GM23338 (cell line): ENCODE measurements around the gene TRIM28. TPM values are rescaled to one million over a fixed set of nuclear protein-coding genes. Genes with fewer than 3 reads are reported as not detected.

Experiments
- ATAC-seq: fragments of 200-7000 bp; cut with Tn5 transposase; 3 replicates; pipeline ENCODE4 v1.9.1; 2020
- DNase-seq: peaks from one replicate; pipeline ENCODE4 v3.0.0-alpha.2; 2015; ENCODE audit warnings: low spot score
- H2AFZ ChIP-seq: fragments of 200-600 bp; sonication (generic); 2 replicates; pipeline ENCODE4 v1.8.0; 2016; ENCODE audit warnings: antibody characterized with exemption, mild to moderate bottlenecking, moderate library complexity
- H3F3A ChIP-seq: fragments of 200-600 bp; sonication (generic); replicated peaks from 2 replicates; pipeline ENCODE4 v1.8.0; 2017; ENCODE audit warnings: antibody characterized with exemption, mixed run types, low read depth
- H3K27ac ChIP-seq: fragments of 200-600 bp; sonication (generic); 2 replicates; pipeline ENCODE4 v1.6.1; 2016; ENCODE audit warnings: low read depth
- H3K27me3 ChIP-seq: fragments of 200-600 bp; sonication (generic); 2 replicates; pipeline ENCODE4 v1.8.0; 2016; ENCODE audit warnings: mild to moderate bottlenecking, mixed run types, moderate library complexity; ENCODE audit not compliant: insufficient read depth
- H3K36me3 ChIP-seq: fragments of 200-600 bp; sonication (generic); 2 replicates; pipeline ENCODE4 v1.8.0; 2016; ENCODE audit warnings: mild to moderate bottlenecking; ENCODE audit not compliant: insufficient read depth
- H3K4me1 ChIP-seq: fragments of 200-600 bp; sonication (generic); 2 replicates; pipeline ENCODE4 v1.8.0; 2016; ENCODE audit warnings: mild to moderate bottlenecking, moderate library complexity; ENCODE audit not compliant: insufficient read depth
- H3K4me2 ChIP-seq: fragments of 200-600 bp; sonication (generic); 2 replicates; pipeline ENCODE4 v1.7.1; 2017; ENCODE audit warnings: mixed run types
- H3K4me3 ChIP-seq: fragments of 200-600 bp; sonication (generic); 2 replicates; pipeline ENCODE4 v1.6.1; 2016; ENCODE audit warnings: mixed run types
- H3K79me2 ChIP-seq: fragments of 200-600 bp; sonication (generic); replicated peaks from 2 replicates; pipeline ENCODE4 v1.8.0; 2017; ENCODE audit warnings: mild to moderate bottlenecking; ENCODE audit not compliant: insufficient read depth
- H3K9me2 ChIP-seq: fragments of 200-600 bp; sonication (generic); 2 replicates; pipeline ENCODE4 v1.8.0; 2017; ENCODE audit not compliant: insufficient read depth
- H4K20me1 ChIP-seq: fragments of 200-600 bp; sonication (generic); replicated peaks from 2 replicates; pipeline ENCODE4 v1.8.0; 2017; ENCODE audit warnings: mild to moderate bottlenecking; ENCODE audit not compliant: insufficient read depth
- H3K27ac Mint-ChIP-seq: 2 replicates; pipeline ENCODE4 v1.8.0; 2020; ENCODE audit warnings: inconsistent platforms, mild to moderate bottlenecking, moderate library complexity, mixed read lengths
- H3K27me3 Mint-ChIP-seq: 3 replicates; pipeline ENCODE4 v1.8.0; 2022; ENCODE audit warnings: low read depth, mild to moderate bottlenecking, moderate library complexity, mixed read lengths, inconsistent platforms; ENCODE audit not compliant: insufficient read depth, poor library complexity
- H3K36me3 Mint-ChIP-seq: 3 replicates; pipeline ENCODE4 v1.8.0; 2021; ENCODE audit warnings: low read depth, mild to moderate bottlenecking, inconsistent platforms, moderate library complexity, mixed read lengths
- H3K4me1 Mint-ChIP-seq: 3 replicates; pipeline ENCODE4 v1.8.0; 2020; ENCODE audit warnings: mild to moderate bottlenecking, inconsistent platforms, mixed read lengths
- H3K4me3 Mint-ChIP-seq: 3 replicates; pipeline ENCODE4 v1.8.0; 2021; ENCODE audit warnings: moderate library complexity, mild to moderate bottlenecking, inconsistent platforms, mixed read lengths
- H3K9me3 Mint-ChIP-seq: 3 replicates; pipeline ENCODE4 v1.8.0; 2020; ENCODE audit warnings: moderate library complexity, mild to moderate bottlenecking, inconsistent platforms, mixed read lengths
- CREB1 ChIP-seq: fragments of 250-450 bp; sonication (Bioruptor Pico); IDR thresholded peaks from 2 replicates; pipeline ENCODE4 v1.5.0; 2020; ENCODE audit warnings: low read depth, mild to moderate bottlenecking, moderate library complexity
- EZH2 ChIP-seq: fragments of 200-600 bp; sonication (generic); IDR thresholded peaks from one replicate; pipeline ENCODE4 v1.8.0; 2017; ENCODE audit warnings: antibody characterized with exemption, mild to moderate bottlenecking, low read depth; ENCODE audit not compliant: unreplicated experiment
- EZH2phosphoT487 ChIP-seq: fragments of 200-600 bp; sonication (generic); IDR thresholded peaks from one replicate; pipeline ENCODE4 v1.8.1; 2018; ENCODE audit warnings: antibody characterized with exemption; ENCODE audit not compliant: unreplicated experiment
- JUNB ChIP-seq: IDR thresholded peaks from one replicate; pipeline ENCODE4 v1.6.1; 2016; ENCODE audit warnings: antibody characterized with exemption; ENCODE audit not compliant: unreplicated experiment
- NANOG ChIP-seq: IDR thresholded peaks from 2 replicates; pipeline ENCODE4 v1.6.1; 2016; ENCODE audit warnings: antibody characterized with exemption, borderline replicate concordance
- POLR2AphosphoS5 ChIP-seq: IDR thresholded peaks from 2 replicates; pipeline ENCODE4 v1.6.1; 2016; ENCODE audit warnings: antibody characterized with exemption, low read depth
- REST ChIP-seq: IDR thresholded peaks from one replicate; pipeline ENCODE4 v1.6.1; 2018; ENCODE audit warnings: antibody characterized with exemption; ENCODE audit not compliant: unreplicated experiment
- STAT1 ChIP-seq: IDR thresholded peaks from one replicate; pipeline ENCODE4 v1.6.1; 2016; ENCODE audit warnings: antibody characterized with exemption; ENCODE audit not compliant: unreplicated experiment
- ZNF114 ChIP-seq: fragments of 250-450 bp; sonication (Bioruptor Pico); IDR thresholded peaks from 2 replicates; pipeline ENCODE4 v1.5.0; 2020; ENCODE audit warnings: mild to moderate bottlenecking, moderate library complexity
- ZNF331 ChIP-seq: fragments of 250-450 bp; sonication (Bioruptor Pico); IDR thresholded peaks from 2 replicates; pipeline ENCODE4 v1.5.0; 2020; ENCODE audit warnings: low read depth, mild to moderate bottlenecking, moderate library complexity
- polyA plus RNA-seq: library from polyadenylated mRNA; unstranded; fragments of >200 nt; fragmentation: Nextera tagmentation; extraction: Ambion mirVana; gene quantifications from 2 replicates; pipeline ENCODE4 v1.2.1, GENCODE V29; 2016
- total RNA-seq: library from RNA; depleted of rRNA; stranded (reverse); fragments of >200 nt; shearing (Covaris generic); gene quantifications from 2 replicates; pipeline ENCODE4 v1.2.3, GENCODE V29; 2014
- TF ChIP-seq, protein P1 (sequence below): fragments of 250-450 bp; sonication (Bioruptor Pico); IDR thresholded peaks from 2 replicates; pipeline ENCODE4 v1.5.0; 2020; ENCODE audit warnings: mild to moderate bottlenecking, moderate library complexity
- TF ChIP-seq, protein P2 (sequence below), 2 experiments: fragments of 200-600 bp in 1 of 2; sonication (generic) in 1 of 2; conservative IDR thresholded peaks; 2 replicates each; pipeline versions ENCODE4 v1.5.1 to v1.6.1; 2016 to 2017; ENCODE audit warnings: antibody characterized with exemption in 2 of 2, low read depth in 2 of 2, mild to moderate bottlenecking in 2 of 2, moderate library complexity in 1 of 2
- TF ChIP-seq, protein P3 (sequence below): IDR thresholded peaks from 2 replicates; pipeline ENCODE4 v1.6.1; 2016; ENCODE audit warnings: antibody characterized with exemption

The TRIM28 gene
- total and polyA plus RNA-seq, 2 experiments from 2014 or later: 920 to 1,430 TPM

- Mint-ChIP-seq H3K27me3 (peaks cover 65% of the 10 kb centered on the region), H3K36me3 (peaks cover 42% of the 10 kb centered on the region), H3K9me3 (peaks cover 5% of the 10 kb centered on the region; the same call in 2 of the 3 replicates), H3K4me1 (peaks cover 45% of the 10 kb centered on the region), H3K27ac (peak overlapping the region; percentile 100), H3K4me3 (peak overlapping the region; percentile 97)
- Histone ChIP-seq H3K4me3 (peak overlapping the region; percentile 84), H2AFZ (no peak overlapping the region), H3K4me2 (peak overlapping the region; percentile 88), H3K27me3 (peaks cover 45% of the 10 kb centered on the region), H4K20me1 (no peaks in the 10 kb centered on the region; the same call in 1 of the 2 replicates), H3K9me2 (peaks cover 5% of the 10 kb centered on the region; the same call in 1 of the 2 replicates), H3K4me1 (peaks cover 19% of the 10 kb centered on the region), H3K79me2 (peaks cover 20% of the 10 kb centered on the region), H3K36me3 (0 out of 2 replicates have a peak, but pooled peaks cover 2% of the 10 kb centered on the region), H3K27ac (peak overlapping the region; percentile 98), H3F3A (peaks cover 42% of the 10 kb centered on the region)
- no peak for TF ChIP-seq REST
- TF ChIP-seq ZNF331 (CRISPR knock-in tag): no peak
- TF ChIP-seq EZH2phosphoT487: no peak
- TF ChIP-seq, protein P1, sequence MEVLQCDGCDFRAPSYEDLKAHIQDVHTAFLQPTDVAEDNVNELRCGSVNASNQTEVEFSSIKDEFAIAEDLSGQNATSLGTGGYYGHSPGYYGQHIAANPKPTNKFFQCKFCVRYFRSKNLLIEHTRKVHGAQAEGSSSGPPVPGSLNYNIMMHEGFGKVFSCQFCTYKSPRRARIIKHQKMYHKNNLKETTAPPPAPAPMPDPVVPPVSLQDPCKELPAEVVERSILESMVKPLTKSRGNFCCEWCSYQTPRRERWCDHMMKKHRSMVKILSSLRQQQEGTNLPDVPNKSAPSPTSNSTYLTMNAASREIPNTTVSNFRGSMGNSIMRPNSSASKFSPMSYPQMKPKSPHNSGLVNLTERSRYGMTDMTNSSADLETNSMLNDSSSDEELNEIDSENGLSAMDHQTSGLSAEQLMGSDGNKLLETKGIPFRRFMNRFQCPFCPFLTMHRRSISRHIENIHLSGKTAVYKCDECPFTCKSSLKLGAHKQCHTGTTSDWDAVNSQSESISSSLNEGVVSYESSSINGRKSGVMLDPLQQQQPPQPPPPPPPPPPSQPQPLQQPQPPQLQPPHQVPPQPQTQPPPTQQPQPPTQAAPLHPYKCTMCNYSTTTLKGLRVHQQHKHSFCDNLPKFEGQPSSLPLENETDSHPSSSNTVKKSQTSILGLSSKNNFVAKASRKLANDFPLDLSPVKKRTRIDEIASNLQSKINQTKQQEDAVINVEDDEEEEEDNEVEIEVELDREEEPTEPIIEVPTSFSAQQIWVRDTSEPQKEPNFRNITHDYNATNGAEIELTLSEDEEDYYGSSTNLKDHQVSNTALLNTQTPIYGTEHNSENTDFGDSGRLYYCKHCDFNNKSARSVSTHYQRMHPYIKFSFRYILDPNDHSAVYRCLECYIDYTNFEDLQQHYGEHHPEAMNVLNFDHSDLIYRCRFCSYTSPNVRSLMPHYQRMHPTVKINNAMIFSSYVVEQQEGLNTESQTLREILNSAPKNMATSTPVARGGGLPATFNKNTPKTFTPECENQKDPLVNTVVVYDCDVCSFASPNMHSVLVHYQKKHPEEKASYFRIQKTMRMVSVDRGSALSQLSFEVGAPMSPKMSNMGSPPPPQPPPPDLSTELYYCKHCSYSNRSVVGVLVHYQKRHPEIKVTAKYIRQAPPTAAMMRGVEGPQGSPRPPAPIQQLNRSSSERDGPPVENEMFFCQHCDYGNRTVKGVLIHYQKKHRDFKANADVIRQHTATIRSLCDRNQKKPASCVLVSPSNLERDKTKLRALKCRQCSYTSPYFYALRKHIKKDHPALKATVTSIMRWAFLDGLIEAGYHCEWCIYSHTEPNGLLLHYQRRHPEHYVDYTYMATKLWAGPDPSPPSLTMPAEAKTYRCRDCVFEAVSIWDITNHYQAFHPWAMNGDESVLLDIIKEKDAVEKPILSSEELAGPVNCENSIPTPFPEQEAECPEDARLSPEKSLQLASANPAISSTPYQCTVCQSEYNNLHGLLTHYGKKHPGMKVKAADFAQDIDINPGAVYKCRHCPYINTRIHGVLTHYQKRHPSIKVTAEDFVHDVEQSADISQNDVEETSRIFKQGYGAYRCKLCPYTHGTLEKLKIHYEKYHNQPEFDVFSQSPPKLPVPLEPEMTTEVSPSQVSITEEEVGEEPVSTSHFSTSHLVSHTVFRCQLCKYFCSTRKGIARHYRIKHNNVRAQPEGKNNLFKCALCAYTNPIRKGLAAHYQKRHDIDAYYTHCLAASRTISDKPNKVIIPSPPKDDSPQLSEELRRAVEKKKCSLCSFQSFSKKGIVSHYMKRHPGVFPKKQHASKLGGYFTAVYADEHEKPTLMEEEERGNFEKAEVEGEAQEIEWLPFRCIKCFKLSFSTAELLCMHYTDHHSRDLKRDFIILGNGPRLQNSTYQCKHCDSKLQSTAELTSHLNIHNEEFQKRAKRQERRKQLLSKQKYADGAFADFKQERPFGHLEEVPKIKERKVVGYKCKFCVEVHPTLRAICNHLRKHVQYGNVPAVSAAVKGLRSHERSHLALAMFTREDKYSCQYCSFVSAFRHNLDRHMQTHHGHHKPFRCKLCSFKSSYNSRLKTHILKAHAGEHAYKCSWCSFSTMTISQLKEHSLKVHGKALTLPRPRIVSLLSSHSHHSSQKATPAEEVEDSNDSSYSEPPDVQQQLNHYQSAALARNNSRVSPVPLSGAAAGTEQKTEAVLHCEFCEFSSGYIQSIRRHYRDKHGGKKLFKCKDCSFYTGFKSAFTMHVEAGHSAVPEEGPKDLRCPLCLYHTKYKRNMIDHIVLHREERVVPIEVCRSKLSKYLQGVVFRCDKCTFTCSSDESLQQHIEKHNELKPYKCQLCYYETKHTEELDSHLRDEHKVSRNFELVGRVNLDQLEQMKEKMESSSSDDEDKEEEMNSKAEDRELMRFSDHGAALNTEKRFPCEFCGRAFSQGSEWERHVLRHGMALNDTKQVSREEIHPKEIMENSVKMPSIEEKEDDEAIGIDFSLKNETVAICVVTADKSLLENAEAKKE (CRISPR knock-in tag): no peak
- TF ChIP-seq CREB1 (CRISPR knock-in tag): peak; percentile 42; the same call in 1 of the 2 replicates
- peak; percentile 88 for TF ChIP-seq POLR2AphosphoS5
- TF ChIP-seq NANOG: no peak
- TF ChIP-seq, protein P2, sequence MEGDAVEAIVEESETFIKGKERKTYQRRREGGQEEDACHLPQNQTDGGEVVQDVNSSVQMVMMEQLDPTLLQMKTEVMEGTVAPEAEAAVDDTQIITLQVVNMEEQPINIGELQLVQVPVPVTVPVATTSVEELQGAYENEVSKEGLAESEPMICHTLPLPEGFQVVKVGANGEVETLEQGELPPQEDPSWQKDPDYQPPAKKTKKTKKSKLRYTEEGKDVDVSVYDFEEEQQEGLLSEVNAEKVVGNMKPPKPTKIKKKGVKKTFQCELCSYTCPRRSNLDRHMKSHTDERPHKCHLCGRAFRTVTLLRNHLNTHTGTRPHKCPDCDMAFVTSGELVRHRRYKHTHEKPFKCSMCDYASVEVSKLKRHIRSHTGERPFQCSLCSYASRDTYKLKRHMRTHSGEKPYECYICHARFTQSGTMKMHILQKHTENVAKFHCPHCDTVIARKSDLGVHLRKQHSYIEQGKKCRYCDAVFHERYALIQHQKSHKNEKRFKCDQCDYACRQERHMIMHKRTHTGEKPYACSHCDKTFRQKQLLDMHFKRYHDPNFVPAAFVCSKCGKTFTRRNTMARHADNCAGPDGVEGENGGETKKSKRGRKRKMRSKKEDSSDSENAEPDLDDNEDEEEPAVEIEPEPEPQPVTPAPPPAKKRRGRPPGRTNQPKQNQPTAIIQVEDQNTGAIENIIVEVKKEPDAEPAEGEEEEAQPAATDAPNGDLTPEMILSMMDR (conservative IDR thresholded peaks at IDR 0.05; ENCODE audit: low read depth in 2 of 2): no peak
- no peak for TF ChIP-seq STAT1
- no peak for TF ChIP-seq ZNF114 (CRISPR knock-in tag)
- TF ChIP-seq, protein P3, sequence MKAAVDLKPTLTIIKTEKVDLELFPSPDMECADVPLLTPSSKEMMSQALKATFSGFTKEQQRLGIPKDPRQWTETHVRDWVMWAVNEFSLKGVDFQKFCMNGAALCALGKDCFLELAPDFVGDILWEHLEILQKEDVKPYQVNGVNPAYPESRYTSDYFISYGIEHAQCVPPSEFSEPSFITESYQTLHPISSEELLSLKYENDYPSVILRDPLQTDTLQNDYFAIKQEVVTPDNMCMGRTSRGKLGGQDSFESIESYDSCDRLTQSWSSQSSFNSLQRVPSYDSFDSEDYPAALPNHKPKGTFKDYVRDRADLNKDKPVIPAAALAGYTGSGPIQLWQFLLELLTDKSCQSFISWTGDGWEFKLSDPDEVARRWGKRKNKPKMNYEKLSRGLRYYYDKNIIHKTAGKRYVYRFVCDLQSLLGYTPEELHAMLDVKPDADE: peak; percentile 25; the same call in 1 of the 2 replicates
- TF ChIP-seq JUNB: no peak
- no peak for TF ChIP-seq EZH2
- ATAC-seq: peak; percentile 41
- peak; percentile 96 for DNase-seq
Observed at GRCh38 chr19:58559275-58560006, 15.6 kb downstream of the TRIM28 start.
